DND-41 (cell line): ENCODE measurements around the gene UBE2N.

Experiments
- CTCF ChIP-seq: IDR thresholded peaks from 2 replicates; pipeline ENCODE4 v1.5.1; 2012; ENCODE audit warnings: borderline replicate concordance, low read length, moderate library complexity, mild to moderate bottlenecking; ENCODE audit not compliant: poor library complexity, severe bottlenecking; ENCODE audit errors: extremely low read depth
- EZH2 ChIP-seq: IDR thresholded peaks from 3 replicates; pipeline ENCODE4 v1.6.1; 2012; ENCODE audit warnings: borderline replicate concordance, low read depth, mild to moderate bottlenecking, moderate library complexity, low read length, inconsistent platforms; ENCODE audit not compliant: severe bottlenecking

- no peak for TF ChIP-seq CTCF
- TF ChIP-seq EZH2 = no peak
Observed at GRCh38 chr12:93358058-93358457, 83.7 kb downstream of the UBE2N start.
